ENCODE measurements around the gene MICALL1.

- no peak for TF ChIP-seq POLR2A (IDR thresholded peaks at IDR 0.05; ENCODE audit: low read depth, low read length)
- no peak for TF ChIP-seq TAF1 (IDR thresholded peaks at IDR 0.05; ENCODE audit: low read depth, low read length)
- TF ChIP-seq POLR2AphosphoS5 (IDR thresholded peaks at IDR 0.05; ENCODE audit: low read depth, low read length): no peak
- no peak for TF ChIP-seq SPI1 (IDR thresholded peaks at IDR 0.05; ENCODE audit: low read depth, low read length)
- TF ChIP-seq POU2F2 (IDR thresholded peaks at IDR 0.05; ENCODE audit: low read depth, low read length): no peak
These were observed 35.8 kb upstream of the MICALL1 start for GRCh38 chr22:37870273-37870672.
